ENCODE data around the gene CDH22.
A peak's percentile ranks its signal among the peaks of the same experiment; 100 is the strongest.

Gene CDH22

GRCh38 chr20:46296526-46297250 lies 11.6 kb downstream of the CDH22 start:
- DNase-seq, result no peak

- no peak for DNase-seq
Measured at GRCh38 chr20:46293084-46293483, 15.2 kb downstream of the CDH22 start.

- no peak for DNase-seq
Measured at GRCh38 chr20:46291401-46291800, 16.9 kb downstream of the CDH22 start.

- no peak for DNase-seq
Measured at GRCh38 chr20:46289432-46289831, 18.9 kb downstream of the CDH22 start.

- no peak for DNase-seq
Measured at GRCh38 chr20:46286977-46287376, 21.3 kb downstream of the CDH22 start.

GRCh38 chr20:46286382-46286781 lies 21.9 kb downstream of the CDH22 start:
- DNase-seq, result no peak

GRCh38 chr20:46285740-46286139 lies 22.6 kb downstream of the CDH22 start:
- no peak for DNase-seq

GRCh38 chr20:46285072-46285471 lies 23.2 kb downstream of the CDH22 start:
- DNase-seq, result no peak

GRCh38 chr20:46284040-46284427 lies 24.3 kb downstream of the CDH22 start:
- no peak for DNase-seq

- DNase-seq, result no peak
Measured at GRCh38 chr20:46283426-46284039, 24.8 kb downstream of the CDH22 start.

- no peak for DNase-seq
Measured at GRCh38 chr20:46282669-46283068, 25.6 kb downstream of the CDH22 start.

- DNase-seq, result no peak
Measured at GRCh38 chr20:46279103-46279502, 29.2 kb downstream of the CDH22 start.

- DNase-seq, result no peak
Measured at GRCh38 chr20:46277602-46278001, 30.7 kb downstream of the CDH22 start.

GRCh38 chr20:46276531-46276930 lies 31.8 kb downstream of the CDH22 start:
- no peak for DNase-seq

GRCh38 chr20:46275091-46275490 lies 33.2 kb downstream of the CDH22 start:
- DNase-seq, result peak; percentile 59

- no peak for DNase-seq
Measured at GRCh38 chr20:46273717-46274116, 34.6 kb downstream of the CDH22 start.

- DNase-seq, result no peak
Measured at GRCh38 chr20:46272389-46273047, 35.8 kb downstream of the CDH22 start.

- peak; percentile 18 for DNase-seq
Measured at GRCh38 chr20:46270977-46271744, 37.1 kb downstream of the CDH22 start.

GRCh38 chr20:46269372-46269771 lies 38.9 kb downstream of the CDH22 start:
- no peak for DNase-seq

GRCh38 chr20:46268662-46269061 lies 39.6 kb downstream of the CDH22 start:
- DNase-seq, result no peak

- no peak for DNase-seq
Measured at GRCh38 chr20:46268131-46268614, 40.1 kb downstream of the CDH22 start.

- no peak for DNase-seq
Measured at GRCh38 chr20:46267108-46268105, 40.9 kb downstream of the CDH22 start.

Data from NCI-H1092 (cell line).